CD4-positive, alpha-beta T cell treated with Interleukin-6 for 4 hours (primary cell): Measurements from ENCODE around the gene DAD1.
"Not testable (repeated sequence)": the region's sequence is repeated elsewhere in the genome, so short reads cannot be mapped to it uniquely, and the experiment has no call there.

ENCODE experiments used
- DNase-seq: peaks from one replicate; pipeline ENCODE4 v3.0.0-alpha.2; 2020; ENCODE audit warnings: mixed read lengths

DAD1 gene

DNA sequence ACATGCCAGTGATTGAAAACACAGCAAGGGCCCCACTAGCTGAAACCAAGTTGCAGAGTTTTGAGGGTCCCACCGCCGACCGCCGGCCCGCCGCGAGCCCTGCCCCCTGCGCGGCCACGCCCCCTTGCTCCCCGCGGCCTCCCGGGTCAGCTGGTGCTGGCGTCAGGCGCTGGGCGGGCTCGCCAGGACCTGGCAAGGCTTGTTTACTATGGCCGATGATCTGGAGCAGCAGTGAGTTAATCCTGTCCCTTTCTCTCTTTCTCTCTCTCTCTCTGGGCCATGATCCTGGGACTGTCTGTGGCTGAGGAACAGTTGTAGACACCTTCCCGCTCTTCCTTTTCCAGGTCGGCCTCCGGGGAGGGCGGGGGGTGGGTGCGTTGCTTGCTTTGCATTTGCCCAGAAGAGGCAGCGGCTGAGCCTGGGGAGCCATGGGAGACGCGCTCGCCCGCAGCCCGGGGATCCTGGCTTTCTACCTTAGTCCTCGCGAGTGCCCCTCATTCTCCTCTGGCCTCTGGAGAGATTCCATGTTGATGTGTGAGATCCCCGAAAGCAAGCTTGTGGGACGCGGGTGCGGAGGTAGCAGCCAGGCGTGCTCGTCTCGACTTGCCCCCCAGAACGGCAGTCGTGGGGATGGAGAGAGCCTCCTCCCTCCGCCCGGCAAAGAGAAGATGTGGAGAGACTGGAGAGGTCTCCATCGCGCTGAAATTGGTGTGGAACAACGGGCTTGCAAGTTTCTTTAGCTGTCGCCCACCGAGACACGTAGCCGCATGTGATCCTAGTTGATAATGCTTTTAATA is 9.3 kb upstream of the DAD1 start, which contains the start of gene ABHD4:
Gene ABHD4, plus strand, starts transcription at position 202 of the 797 bp plus-strand sequence. Its CDS starts 7 bp downstream, at position 209.
- DNase-seq = peak; percentile 69

DNA sequence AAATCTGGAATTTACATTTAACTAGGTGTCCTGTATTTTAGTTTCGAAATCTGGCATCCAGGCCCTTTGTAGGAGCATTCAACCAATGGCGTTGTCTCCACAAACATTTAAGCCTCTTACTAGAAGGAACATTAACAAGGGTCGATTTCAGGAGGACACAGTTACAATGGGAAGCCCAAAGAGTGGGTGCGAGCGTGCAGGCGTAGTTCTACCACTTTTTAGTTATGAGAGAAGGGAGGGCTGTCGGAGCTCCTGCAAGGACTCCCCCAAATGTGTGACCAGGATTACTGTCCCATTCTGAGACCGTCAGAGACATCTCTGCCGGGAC is 8.7 kb upstream of the DAD1 start:
- DNase-seq = no peak

DNA sequence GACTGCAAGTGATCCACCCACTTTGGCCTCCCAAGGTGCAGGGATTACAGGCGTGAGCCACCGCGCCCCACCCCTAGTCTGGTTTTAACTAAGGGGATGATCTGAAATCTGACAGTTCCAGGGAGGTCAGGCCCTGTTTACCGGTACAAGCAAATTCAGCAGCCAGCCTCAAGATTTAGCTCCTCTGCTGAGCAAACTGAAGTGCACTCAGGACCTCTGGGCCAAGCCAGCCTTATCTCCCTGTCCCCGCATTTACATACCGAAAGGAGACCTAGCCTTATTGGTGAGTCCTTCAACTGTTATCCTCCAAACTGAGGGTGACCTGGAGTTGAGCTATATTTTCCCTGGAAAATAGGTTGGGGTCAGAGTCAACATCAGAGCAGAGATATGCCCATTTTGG is 8.2 kb upstream of the DAD1 start:
- DNase-seq = no peak

DNA sequence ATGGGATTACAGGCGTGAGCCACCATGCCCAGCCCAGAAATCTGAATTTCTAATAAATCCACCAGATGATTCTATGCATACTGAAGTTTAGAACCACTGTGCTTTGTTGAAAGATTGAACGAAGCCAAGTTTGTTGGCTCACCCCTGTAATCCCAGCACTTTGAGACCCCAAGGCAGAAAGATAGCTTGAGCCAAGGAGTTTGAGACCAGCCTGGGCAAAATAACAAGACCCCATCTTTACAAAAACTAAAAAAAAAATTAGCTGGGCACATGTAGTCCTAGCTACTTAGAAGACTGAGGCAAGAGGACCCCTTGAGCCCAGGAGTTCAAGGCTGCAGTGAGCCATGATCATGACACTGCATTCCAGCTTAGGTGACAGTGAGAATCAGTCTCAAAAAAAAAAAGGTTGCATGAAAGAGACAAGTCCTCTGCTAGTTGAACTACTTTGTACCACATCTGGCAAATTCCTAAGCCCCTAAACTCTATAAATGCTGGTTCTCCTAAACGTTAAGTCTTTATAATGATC is 7.4 kb upstream of the DAD1 start:
- no peak for DNase-seq

DNA sequence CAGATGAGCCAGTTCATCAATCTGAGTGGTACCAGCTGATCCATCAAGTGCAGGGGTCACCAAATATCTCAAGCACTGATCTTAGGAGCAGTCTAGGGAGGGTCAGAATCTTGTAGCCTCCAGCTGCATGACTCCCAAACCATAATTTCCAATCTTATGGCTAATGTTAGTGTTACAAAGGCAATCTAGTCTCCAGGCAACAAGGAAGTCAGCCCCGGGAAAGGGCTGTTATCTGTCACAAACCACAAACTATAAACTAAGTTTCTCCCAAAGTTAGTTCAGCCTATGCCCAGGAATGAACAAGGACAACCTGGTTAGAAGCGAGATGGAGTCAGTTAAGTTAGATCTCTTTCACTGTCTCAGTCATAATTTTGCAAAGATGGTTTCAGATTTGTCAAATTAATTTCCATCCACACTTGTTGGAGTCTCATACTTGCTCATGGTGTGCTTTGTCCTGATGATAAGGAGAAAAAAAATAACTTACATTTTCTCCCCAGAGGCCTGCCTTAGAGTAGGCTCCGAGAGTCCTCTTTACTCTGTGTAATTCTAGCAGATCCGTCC is 5.2 kb upstream of the DAD1 start:
- no peak for DNase-seq

DNA sequence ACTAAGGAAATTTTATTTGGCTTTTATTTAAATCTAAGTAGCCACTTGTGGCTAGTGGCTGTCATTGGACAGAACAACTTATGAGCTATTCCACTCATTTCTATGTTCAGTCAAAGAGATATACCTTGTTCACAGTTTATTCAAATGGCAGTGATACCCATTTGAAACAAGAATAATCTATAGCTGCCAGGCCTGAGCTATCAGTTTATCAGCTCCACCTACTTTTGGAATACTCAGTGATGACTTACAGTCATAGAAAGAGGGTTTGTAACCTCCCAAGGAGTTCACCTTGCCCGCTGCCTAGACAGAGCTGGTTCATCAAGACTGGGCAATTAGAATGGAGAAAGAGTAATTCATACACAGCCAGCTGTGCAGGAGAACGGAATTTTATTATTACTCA is 4.6 kb upstream of the DAD1 start:
- no peak for DNase-seq

DNA sequence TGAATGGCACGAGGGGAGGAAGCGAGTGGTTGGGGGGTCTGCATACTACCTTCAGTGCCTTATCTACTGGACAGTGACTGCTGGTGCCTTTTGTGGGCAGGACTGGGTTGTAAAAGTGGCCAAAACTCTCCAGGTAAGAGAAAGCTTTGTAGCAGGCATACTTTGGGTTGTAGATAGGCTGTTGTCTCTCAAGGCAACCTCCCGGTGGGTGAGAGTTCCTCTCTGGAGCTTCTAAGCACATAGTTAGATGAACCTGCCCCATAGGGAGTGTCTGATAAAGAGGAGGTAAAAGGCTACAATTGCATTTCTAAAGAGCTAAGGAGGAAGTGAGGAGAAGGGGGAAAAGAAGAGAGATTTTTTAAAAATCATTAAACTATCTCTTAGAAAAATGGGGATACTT is 4.2 kb upstream of the DAD1 start:
- DNase-seq = no peak

DNA sequence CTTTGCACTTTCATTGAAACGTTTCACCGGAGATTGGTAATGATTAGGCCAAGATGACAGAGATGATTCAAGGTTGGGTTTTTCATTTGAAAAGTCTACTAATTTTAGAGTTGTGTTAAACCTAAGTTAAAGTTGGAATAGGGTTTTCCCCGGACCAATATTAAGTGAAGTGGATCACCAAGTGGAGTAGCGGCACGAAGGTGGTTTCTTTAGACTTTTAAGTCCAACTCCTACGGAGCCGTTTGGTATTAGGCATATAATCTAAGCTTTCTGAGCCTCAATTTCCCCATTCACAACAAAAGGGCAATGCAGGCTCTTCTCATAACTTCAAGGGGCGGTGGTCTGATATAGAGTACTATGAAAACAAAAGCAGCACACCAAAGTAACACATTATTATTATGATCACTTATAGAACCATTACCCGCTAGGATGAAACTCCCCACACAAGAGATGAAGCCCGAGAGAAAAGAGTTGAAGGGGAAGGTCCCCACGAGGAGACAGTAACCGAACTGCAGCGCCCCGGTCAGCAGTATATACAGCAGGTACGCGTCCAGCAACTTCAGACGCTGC is 413 bp downstream of the DAD1 start:
- no peak for DNase-seq

DNA sequence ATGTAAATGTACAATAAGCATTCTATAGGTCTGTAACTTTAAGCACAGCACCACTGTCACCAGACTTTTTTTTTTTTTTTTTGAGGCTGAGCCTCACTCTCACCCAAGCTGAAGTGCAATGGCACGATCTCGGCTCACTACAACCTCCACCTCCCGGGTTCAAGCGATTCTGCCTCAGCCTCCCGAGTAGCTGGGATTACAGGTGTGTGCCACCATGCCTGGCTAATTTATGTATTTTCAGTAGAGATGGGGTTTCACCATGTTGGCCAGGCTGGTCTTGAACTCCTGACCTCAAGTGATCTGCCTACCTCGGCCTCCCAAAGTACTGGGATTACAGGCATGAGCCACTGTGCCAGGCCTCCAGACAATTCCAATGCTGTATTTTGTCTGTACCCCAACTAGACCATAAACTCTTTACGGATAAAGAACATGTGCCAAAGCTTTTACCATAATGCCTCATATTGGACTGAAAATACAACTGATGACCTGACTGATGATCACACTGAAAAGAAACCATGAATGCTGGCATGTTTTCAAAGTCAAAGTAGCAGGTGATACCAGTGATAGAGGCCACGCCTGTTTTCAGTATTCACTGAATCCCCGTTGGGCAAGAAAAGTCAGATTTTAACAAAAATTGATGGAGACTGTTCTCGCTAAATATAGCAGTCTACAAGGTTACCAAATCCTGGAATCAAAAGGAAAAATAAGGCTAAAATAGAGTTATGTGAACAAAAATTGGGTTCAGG is 1.2 kb downstream of the DAD1 start:
- not testable (repeated sequence) for DNase-seq

DNA sequence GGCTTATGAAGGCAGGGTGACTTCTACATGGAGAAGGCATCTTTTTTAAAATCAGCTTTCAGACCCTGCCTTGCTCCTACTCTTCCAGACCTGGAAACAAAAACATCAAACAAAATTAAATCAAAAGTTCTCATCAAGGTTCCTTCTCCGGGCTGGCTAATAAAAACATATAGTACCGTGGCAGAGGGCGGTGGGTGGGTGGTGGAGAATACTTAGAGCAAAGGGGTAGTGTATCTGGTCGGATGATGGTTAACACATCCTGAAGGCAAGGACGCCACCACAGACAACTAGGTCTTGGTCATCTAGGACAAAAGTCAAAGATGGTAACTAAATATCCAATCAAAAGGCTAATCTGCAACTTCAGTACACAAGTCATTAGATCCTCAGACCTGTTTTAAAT is 1.8 kb downstream of the DAD1 start:
- no peak for DNase-seq

DNA sequence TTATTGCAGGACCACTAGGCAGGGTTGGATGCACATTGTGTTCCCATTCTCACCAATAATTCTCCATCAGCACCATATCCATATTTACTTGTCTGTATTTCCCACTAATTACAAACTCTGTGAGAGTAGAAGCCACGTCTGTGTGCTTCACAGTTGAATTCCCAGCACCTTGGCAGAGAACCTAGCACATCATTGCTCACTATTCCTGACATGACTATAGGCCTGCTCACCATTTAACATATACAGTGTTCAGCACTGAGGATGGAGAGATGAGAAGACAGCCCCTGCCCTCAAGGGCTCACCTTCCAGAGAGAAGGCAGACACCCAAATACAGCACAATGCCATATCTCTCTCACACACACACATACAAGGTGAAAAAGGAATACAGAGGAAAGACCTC is 5.0 kb downstream of the DAD1 start:
- no peak for DNase-seq

DNA sequence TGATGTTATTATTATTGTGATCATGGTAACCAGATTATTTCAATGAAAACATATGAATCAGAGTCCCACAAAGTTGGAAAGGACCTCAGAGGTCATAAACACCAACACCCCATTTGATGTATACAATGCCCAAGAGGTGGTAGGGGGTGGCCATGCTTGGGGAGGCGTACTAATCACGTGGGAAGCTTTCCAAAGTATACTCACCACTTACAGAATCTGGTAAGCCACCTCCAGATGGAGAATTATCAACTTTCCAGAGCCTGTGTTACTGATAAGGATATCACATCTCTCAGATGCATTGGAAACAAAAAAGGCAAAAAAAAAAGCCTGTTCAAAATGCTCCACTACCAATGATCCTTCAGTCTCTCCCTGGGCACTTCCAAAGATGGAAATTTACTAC is 8.4 kb downstream of the DAD1 start:
- no peak for DNase-seq

DNA sequence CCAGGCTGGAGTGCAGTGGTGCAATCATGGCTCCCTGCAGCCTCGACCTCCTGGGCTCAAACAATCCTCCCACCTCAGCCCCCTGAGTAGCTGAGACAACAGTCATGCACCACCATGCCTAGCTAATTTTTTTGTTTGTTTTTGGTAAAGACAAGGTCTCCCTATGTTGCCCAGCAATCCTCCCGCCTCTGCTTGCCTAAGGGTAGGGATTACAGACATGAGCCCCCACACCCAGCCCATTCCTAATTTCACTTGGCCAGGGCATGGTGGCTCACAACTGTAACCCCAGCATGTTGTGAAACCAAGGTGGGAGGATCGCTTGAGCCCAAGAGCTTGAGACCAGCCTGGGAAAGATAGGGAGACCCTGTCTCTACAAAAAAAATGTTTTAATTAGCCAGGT is 9.1 kb downstream of the DAD1 start:
- no peak for DNase-seq

DNA sequence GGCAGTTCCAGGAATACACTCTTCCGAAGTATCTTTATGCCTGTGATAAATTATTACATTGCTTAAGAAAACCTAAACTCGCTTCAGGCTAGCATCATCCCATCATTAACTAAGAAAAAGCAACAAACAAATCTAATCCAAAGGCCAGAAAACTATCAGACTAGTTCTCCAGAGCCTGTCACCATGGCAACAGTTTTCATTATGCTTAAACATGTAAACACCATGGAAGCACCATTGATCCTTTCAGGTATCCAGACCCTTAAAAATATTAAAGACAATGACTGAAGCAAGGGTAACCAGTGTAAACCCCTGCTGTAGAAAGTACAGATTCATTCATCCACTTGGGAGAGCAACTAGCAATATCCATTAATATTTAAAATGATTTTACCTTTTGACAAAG is 9.8 kb downstream of the DAD1 start:
- DNase-seq = no peak

DNA sequence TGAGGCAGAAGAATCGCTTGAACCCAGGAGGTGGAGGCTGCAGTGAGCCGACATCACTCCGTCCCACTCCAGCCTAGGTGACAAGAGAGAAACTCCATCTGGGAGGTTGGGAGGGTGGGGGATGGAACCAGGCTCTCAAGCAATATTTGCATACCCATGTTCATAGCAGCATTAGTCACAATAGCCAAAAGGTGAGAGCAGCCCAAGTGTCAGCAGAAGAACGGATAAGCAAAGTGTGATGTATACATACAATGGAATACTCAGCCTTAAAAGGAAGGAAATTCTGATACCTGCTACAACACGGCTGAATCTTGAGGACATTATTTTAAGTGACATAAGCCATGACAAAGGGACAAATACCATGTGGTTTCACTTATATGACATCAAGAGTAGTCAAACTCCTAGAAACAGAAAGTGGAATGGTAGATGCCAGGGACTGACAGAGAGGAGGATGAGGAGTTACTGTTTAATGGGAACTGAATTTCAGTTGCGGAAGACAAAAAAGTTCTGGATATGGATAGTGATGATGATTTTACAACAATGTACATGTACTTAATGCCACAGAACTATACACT is 11.6 kb downstream of the DAD1 start:
- no peak for DNase-seq

DNA sequence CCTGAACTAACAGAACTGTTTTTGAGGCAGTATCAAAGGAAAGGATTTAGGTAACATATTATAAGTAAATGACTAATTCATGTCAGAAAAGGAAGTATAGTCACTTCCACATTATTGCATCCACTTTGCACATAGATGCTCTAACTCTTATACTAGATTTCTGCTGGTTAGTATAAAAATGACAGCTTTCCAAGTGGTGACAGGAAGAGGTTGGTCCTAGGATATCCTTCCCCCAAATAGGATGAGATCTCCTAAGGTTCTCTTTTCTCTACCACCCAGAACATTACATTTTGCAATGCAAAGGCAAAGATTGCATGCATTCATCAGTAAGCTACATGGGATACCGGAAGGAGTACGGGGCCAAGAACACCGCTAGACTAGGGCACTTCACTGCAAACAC is 15.2 kb downstream of the DAD1 start:
- no peak for DNase-seq

DNA sequence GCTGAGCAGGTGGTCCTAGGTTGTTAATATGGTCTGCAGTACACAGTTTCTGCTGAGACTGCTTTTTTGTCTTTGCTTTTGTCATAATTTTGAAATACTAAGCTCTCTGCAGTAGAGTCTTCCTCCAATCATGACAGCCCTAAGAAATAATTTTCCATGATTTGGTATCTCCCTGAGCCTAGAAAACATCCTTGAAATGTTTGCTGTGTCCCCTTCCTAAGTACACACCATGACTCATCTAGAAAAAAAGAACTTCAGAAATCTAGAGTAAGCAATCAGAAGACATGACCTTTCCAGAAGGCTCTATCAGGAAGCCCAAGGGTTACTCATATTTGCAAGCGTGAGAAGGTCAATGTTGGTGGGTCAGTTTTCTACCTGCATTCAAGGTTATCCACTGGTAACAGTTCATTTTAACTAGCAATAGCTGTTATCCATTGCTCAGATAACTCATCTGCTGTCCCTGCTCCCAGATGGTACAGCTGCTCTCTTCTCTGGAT is 16.4 kb downstream of the DAD1 start:
- no peak for DNase-seq

DNA sequence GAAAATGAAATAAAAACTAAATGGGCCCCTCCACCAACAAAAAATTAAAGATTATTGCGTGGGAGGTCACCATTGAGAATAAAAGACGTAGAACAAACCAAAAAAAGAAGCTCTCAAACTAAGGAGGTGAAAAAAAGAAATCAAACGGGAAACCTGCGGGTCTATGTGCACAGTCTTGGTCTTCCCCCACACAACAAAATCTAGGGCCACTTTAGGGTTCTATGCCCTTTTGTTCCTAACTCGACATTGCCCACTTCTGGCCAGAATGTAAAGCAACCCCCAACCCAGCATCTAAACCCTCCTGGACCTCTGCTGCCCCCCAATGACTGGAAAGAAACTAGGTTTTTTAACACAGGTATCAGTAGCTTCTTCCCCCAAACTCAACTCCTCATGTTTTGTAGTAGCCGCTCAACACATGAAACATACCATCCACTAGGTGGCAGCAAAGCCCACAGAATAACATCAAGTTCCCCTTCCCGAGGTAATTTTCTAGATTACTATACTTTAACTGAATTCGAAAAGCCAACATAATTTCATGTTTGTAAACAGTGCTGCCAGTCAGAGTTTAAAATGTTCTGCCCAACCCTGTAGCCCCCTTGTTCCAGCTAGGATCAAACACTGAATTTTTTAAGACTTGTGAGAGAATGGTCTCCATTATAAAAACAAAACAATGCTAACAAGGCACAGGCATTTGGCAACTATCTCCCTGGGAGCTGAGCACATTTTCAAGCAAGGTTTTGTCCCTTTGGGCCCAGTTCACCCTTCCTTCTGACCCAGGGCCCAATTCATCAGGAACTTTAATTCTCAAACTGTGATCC is 18.7 kb downstream of the DAD1 start:
- peak; percentile 88 for DNase-seq

DNA sequence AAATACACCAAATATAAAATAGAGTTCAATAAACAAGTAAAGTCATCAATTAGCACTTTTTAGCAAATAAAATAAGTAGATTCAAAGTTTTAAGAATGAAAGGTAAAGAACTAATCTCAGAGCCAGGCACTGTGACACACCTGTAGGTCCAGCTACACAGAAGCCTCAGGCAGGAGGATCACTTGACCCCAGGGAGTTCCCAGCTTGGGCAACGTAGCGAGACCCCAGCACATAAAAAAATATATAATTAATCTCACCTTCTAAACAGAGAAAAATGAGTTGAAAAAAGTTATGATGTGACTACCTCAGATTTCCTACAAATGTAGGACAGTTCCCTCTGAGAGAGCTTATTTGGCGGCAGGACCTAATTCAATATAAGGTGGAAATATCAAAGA is 19.3 kb downstream of the DAD1 start:
- DNase-seq = no peak

DNA sequence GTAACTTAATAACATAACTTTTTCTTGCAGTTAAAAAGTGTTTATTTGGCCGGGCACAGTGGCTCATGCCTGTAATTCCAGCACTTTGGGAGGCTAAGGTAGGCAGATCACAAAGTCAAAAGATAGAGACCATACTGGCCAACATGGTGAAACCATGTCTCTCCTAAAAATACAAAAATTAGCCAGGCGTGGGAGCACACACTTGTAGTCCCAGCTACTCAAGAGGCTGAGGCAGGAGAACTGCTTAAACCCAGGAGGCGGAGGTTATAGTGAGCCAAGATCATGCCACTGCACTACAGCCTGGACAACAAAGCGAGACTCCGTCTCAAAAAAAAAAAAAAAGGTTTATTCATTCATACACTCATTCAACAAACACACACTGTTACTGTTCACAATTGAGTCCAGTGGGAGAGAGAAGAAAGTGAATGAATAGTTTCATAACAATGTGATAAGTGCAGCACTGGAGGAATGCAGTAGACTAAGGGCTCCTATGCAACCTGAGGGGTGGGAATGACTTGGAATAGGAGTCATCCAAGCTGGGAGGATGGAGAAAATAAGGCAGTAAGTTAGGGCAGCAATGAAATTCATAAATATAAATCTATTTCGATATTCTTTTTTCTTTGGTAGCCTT is 19.8 kb downstream of the DAD1 start:
- DNase-seq = no peak

DNA sequence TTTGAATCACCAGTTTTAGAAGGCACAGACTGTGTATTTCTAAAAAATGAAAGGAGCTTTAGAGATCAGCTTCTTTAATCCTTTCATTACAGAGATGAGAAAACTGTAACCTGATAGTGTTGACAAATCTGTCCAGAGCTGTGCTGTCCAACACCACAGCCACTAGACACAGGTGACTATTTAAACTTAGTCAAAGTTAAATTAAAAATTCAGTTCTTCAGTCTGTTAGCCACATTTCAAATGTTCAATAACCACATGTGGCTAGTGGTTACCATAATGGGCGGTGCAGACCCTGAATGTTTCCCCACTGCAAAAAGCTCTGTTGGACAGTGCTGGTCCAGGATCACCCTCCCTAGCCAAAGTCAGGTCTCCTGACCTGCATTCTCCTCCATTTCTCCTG is 21.6 kb downstream of the DAD1 start:
- DNase-seq = no peak

DNA sequence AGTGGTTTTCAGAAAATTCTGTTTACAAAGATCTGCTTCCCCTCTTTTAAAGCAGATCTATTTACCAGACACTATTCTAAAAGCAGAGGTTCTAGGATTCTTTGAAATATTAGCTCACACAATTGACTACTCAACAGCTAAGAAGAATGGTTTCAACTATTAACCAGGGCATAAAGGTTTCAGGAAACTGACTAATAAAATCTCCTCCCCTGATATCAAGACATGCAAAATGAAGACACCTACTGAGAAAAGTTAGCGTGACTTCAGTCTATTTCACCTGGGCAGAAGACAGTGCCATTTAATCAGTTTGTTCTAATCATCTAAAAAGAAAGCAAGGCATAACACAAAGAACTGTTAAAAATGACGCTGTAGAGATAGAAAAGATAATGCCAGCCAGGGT is 22.2 kb downstream of the DAD1 start:
- no peak for DNase-seq
